ENCODE data around the gene ARHGEF33.

GRCh38 chr2:38982498-38982897 lies 92.8 kb downstream of the ARHGEF33 start:
- no peak for TF ChIP-seq EZH2 (IDR thresholded peaks at IDR 0.05; ENCODE audit: insufficient read depth, poor library complexity, severe bottlenecking)
- TF ChIP-seq EZH2phosphoT487 (IDR thresholded peaks at IDR 0.05; ENCODE audit: insufficient read depth, low read depth): no peak

All from GM23248 (cell line).